ENCODE measurements around the gene HMGB1.

Gene HMGB1

GRCh38 chr13:30406779-30407416, 58.8 kb downstream of the HMGB1 start:
- no peak for DNase-seq (ENCODE audit: low read depth in 3 of 3, low spot score in 1 of 3)

Measured in stimulated activated CD4-positive, alpha-beta T cell treated with anti-CD3 and anti-CD28 coated beads, TNF-alpha, amount 100 ng/mL, for 1 hour (primary cell).